Chondrocyte (in vitro differentiated cells): Measurements from ENCODE around the gene IL16. TPM values are rescaled to one million over a fixed set of nuclear protein-coding genes. Genes with fewer than 3 reads are reported as not detected.
A peak's percentile ranks its signal among the peaks of the same experiment; 100 is the strongest.

Source experiments
- DNase-seq: peaks from one replicate; pipeline ENCODE4 v3.0.0; 2021; ENCODE audit warnings: mixed read lengths, low spot score
- H3K27ac Mint-ChIP-seq: one replicate; pipeline ENCODE4 v1.8.0; 2021; ENCODE audit warnings: mild to moderate bottlenecking, moderate library complexity, mixed read lengths; ENCODE audit not compliant: unreplicated experiment
- H3K27me3 Mint-ChIP-seq: 2 replicates; pipeline ENCODE4 v1.8.0; 2021; ENCODE audit warnings: low read depth, mixed read lengths
- H3K36me3 Mint-ChIP-seq: 2 replicates; pipeline ENCODE4 v1.8.0; 2021; ENCODE audit warnings: low read depth, mixed read lengths
- H3K4me1 Mint-ChIP-seq: 2 replicates; pipeline ENCODE4 v1.8.0; 2021; ENCODE audit warnings: low read depth, mild to moderate bottlenecking, mixed read lengths
- H3K4me3 Mint-ChIP-seq: one replicate; pipeline ENCODE4 v1.8.0; 2021; ENCODE audit warnings: mild to moderate bottlenecking, moderate library complexity, mixed read lengths; ENCODE audit not compliant: unreplicated experiment
- H3K9me3 Mint-ChIP-seq: 2 replicates; pipeline ENCODE4 v1.8.0; 2021; ENCODE audit warnings: low read depth, mixed read lengths
- total RNA-seq: library from RNA; stranded (reverse); gene quantifications from 3 replicates; pipeline ENCODE4 v1.2.1, GENCODE V29; 2021
- TF ChIP-seq, protein P1 (sequence below): fragments of 200-600 bp; sonication (generic); IDR thresholded peaks from 2 replicates; pipeline ENCODE4 v1.5.0; 2021; ENCODE audit warnings: antibody characterized with exemption, mild to moderate bottlenecking, moderate library complexity

The IL16 gene
- total RNA-seq, 1 donor from 2014 or later: 2.0 TPM

DNA sequence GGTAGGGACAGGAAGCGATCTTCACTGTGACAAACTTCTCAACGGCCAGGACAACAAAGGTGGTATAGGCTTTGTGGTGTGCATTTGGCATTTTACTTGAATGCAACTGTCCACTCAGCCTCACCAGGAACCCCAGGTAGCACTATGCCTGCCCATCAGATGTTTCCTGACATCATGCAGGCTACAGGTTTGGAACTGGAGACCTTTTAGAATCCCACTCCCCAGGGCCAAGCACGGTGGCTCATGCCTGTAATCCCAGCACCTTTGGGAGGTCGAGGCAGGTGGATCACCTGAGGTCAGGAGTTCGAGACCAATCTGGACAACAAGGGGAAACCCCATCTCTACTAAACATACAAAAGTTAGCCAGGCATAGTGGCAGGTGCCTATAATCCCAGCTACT is 117.7 kb downstream of the IL16 start:
- DNase-seq: no peak
- Mint-ChIP-seq H3K27ac (peak overlapping the region; percentile 36), H3K4me1 (peaks cover 21% of the 10 kb centered on the region), H3K4me3 (no peak overlapping the region), H3K36me3 (peaks cover 25% of the 10 kb centered on the region), H3K27me3 (no peaks in the 10 kb centered on the region), H3K9me3 (no peaks in the 10 kb centered on the region)
- TF ChIP-seq, protein P1, sequence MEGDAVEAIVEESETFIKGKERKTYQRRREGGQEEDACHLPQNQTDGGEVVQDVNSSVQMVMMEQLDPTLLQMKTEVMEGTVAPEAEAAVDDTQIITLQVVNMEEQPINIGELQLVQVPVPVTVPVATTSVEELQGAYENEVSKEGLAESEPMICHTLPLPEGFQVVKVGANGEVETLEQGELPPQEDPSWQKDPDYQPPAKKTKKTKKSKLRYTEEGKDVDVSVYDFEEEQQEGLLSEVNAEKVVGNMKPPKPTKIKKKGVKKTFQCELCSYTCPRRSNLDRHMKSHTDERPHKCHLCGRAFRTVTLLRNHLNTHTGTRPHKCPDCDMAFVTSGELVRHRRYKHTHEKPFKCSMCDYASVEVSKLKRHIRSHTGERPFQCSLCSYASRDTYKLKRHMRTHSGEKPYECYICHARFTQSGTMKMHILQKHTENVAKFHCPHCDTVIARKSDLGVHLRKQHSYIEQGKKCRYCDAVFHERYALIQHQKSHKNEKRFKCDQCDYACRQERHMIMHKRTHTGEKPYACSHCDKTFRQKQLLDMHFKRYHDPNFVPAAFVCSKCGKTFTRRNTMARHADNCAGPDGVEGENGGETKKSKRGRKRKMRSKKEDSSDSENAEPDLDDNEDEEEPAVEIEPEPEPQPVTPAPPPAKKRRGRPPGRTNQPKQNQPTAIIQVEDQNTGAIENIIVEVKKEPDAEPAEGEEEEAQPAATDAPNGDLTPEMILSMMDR: no peak

DNA sequence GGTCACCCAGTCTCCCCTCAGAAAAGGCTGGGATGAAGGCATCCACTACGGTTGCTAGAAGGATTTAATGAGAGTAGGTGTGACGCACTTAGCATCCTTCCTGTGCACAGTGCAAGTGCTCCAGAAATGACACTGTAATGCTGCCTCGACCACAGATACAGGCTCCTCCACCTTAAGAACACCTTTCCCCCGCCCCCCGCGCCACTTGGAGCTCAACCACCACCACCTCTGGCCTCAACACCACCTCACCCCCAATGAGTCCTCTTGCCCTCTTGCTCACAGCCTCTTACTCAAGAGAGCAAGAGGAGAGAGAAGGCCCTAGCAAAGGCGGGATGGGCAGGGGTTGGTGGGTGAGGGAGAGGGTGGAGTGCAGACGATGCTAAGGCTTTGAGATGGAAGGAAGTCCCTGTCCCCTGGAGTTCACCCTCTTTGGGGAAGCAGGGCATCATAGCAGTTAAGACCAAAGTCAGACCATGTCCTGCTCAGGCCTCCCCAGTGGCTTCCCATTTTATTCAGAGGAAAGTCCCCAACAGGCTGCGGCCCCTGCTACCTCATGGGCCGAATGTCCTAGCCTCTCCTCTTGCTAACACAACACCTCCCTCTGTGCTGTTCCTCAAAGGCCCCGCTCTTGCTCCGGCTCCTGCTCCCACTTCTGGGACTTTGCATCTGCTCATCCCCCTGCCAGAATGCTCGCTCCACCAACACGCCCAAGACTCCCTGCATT is 118.9 kb downstream of the IL16 start:
- no peaks in the 10 kb centered on the region for H3K9me3 Mint-ChIP-seq
- H3K27ac Mint-ChIP-seq: no peak overlapping the region
- H3K4me1 Mint-ChIP-seq: peaks cover 21% of the 10 kb centered on the region

DNA sequence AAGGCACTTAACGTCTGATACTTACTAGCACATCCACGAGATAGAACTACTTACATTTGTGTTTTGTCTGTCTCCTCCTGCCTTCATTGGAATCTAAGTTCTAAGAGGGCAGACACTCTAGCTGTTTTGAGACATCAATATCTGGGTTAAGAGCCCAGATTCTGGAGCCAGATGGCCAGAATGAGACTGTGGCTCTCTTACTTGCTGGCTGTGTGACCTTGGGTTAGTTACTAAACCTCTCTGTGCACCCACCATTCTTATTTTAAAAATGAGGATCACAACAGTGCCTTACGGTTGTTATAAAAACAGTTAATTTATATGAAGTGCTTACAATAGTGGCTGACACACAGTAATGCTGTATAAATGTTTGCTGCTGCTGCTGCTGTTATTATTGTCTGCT is 119.6 kb downstream of the IL16 start:
- no peak overlapping the region for H3K27ac Mint-ChIP-seq
- peaks cover 26% of the 10 kb centered on the region for H3K36me3 Mint-ChIP-seq
- TF ChIP-seq, protein P1: no peak
- no peaks in the 10 kb centered on the region for H3K9me3 Mint-ChIP-seq
- no peak overlapping the region for H3K4me3 Mint-ChIP-seq
- no peak for DNase-seq
- H3K27me3 Mint-ChIP-seq: no peaks in the 10 kb centered on the region
- H3K4me1 Mint-ChIP-seq: peaks cover 21% of the 10 kb centered on the region

More for the DNA sequence above, 118.9 kb downstream of the IL16 start:
- Mint-ChIP-seq H3K4me3 (no peak overlapping the region), H3K27me3 (no peaks in the 10 kb centered on the region), H3K36me3 (peaks cover 27% of the 10 kb centered on the region)
- DNase-seq: no peak
- TF ChIP-seq, protein P1: no peak

DNA sequence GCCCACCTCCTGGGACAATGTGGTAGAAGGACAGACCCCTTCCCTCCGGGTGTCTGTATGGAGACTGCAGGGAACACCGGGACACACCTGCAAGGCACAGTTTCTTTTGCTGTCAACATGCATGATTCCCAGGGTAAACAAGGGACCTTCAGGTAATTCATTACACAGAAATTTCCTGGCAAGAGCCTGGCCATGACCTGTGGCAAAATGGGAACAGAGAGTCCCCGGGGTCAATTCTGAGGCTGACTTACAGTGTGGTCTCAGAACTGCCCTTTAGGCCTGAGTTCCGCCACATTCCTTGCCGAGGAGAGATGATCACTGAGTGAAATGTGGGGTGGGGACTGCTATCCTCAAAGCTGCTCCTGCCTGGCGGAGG is 121.0 kb downstream of the IL16 start:
- Mint-ChIP-seq H3K4me1 (peaks cover 18% of the 10 kb centered on the region), H3K27ac (no peak overlapping the region), H3K27me3 (no peaks in the 10 kb centered on the region), H3K4me3 (no peak overlapping the region), H3K9me3 (no peaks in the 10 kb centered on the region), H3K36me3 (peaks cover 21% of the 10 kb centered on the region)
- no peak for DNase-seq
- TF ChIP-seq, protein P1: no peak

DNA sequence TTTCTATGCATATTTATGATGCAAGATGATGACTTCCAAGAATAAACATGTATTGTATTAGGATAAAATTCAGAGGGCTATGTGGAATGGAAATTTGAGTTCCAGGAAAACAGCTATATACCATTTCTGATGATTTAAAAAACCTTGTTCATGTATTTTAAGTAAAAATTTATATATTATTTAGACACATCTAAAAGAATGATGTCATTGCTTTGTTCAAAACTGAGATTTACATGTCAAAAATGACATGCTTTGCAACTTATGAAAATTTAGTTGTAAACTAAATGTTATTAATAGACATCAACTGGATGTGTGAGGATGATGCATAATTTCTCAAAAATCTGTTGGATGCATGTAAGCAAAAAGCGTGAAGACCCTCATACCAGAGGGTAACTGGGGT is 125.0 kb downstream of the IL16 start:
- no peak for DNase-seq
- Mint-ChIP-seq H3K9me3 (no peaks in the 10 kb centered on the region), H3K27ac (no peak overlapping the region), H3K4me3 (no peak overlapping the region), H3K4me1 (peaks cover 33% of the 10 kb centered on the region), H3K27me3 (no peaks in the 10 kb centered on the region), H3K36me3 (peaks cover 14% of the 10 kb centered on the region)
- TF ChIP-seq, protein P1: no peak
